Activated CD8-positive, alpha-beta T cell treated with anti-CD3 and anti-CD28 coated beads for 36 hours (primary cell): ENCODE data around the gene CABLES2. TPM values are rescaled to one million over a fixed set of nuclear protein-coding genes. Genes with fewer than 3 reads are reported as not detected.

Experiments used
- ATAC-seq: fragments of 200-7000 bp; cut with Tn5 transposase; one replicate; pipeline ENCODE4 v1.10.0; 2021; ENCODE audit warnings: mild to moderate bottlenecking, moderate library complexity
- CTCF ChIA-PET: fragments of 350-600 bp; sonication (Branson Sonifier 250); formaldehyde crosslinking; loops from one replicate; lab custom pipeline; 2021; ENCODE audit warnings: antibody characterized with exemption; lab: Charles Lee
- POLR2A ChIA-PET: fragments of 350-600 bp; sonication (Branson Sonifier 250); formaldehyde crosslinking; loops from one replicate; lab custom pipeline; 2021; ENCODE audit warnings: antibody characterized with exemption; lab: Charles Lee
- DNase-seq: peaks from one replicate; pipeline ENCODE4 v3.0.0-alpha.2; 2020
- H3K27ac Mint-ChIP-seq: one replicate; pipeline ENCODE4 v1.8.0; 2021; ENCODE audit warnings: mild to moderate bottlenecking, mixed read lengths
- H3K27me3 Mint-ChIP-seq: one replicate; pipeline ENCODE4 v1.8.0; 2021; ENCODE audit warnings: mixed read lengths
- H3K36me3 Mint-ChIP-seq: one replicate; pipeline ENCODE4 v1.8.0; 2021; ENCODE audit warnings: low read depth, mixed read lengths
- H3K4me1 Mint-ChIP-seq: one replicate; pipeline ENCODE4 v1.8.0; 2021; ENCODE audit warnings: low read depth, mixed read lengths
- H3K4me3 Mint-ChIP-seq: one replicate; pipeline ENCODE4 v1.8.0; 2021; ENCODE audit warnings: mild to moderate bottlenecking, moderate library complexity, mixed read lengths
- H3K9me3 Mint-ChIP-seq: one replicate; pipeline ENCODE4 v1.8.0; 2021; ENCODE audit warnings: mixed read lengths
- CTCF ChIP-seq: fragments of 200-600 bp; IDR thresholded peaks from one replicate; pipeline ENCODE4 v1.8.0; 2022; ENCODE audit warnings: antibody characterized with exemption, mild to moderate bottlenecking
- intact Hi-C: fragments of 100-400 bp; cut with micrococcal nuclease; formaldehyde crosslinking; loops from one replicate; pipeline ENCODE4 v1.10.0; 2022
- total RNA-seq, 2 experiments: library from RNA; stranded (reverse); gene quantifications; one replicate each; pipeline ENCODE4 v1.2.3, GENCODE V29; 2021

The CABLES2 gene
- total RNA-seq, 2 experiments from 2014 or later: 3.2 to 4.5 TPM

DNA sequence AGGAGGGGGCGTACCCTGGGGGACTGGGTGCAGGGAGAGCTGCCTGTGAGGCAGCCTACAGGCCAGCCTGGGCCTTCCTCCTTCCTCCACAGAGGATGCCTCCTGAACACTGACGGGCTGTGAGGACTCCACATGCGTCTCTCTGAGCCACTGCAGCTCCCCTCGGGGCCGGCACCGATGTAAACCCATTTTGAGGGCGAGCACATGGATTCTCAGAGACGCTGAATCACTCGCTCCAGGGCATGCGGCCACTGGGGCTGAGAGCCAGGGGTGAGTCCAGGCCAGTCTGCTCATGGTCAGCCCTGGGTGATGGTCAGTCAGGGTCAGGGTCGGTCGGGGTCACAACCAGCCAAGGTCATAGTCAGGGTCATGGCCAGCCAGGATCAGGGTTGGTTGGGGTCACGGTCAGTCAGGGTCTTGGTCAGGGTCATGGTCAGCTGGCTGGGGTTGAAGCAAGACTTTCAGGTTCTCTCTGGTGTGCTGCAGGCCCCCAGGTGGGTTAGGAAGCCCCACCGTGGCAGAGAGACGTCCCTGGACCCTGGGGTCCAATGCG is 35.0 kb upstream of the CABLES2 start:
- DNase-seq (no peak), ATAC-seq (no peak)
- H3K4me3 Mint-ChIP-seq: no peak overlapping the region
- no peak for TF ChIP-seq CTCF
- peaks cover 2% of the 10 kb centered on the region for H3K27me3 Mint-ChIP-seq
- no peak overlapping the region for H3K27ac Mint-ChIP-seq
- H3K36me3 Mint-ChIP-seq: no peaks in the 10 kb centered on the region
- intact Hi-C loops: no loop called here
- POLR2A ChIA-PET: interaction anchor here (0.6 to 0.9 kb wide), 2 partner anchors 13 to 160 kb away, joined by 3 read pairs; no protein-coding TSS in a partner anchor
- CTCF ChIA-PET: no interaction called here
- no peaks in the 10 kb centered on the region for H3K9me3 Mint-ChIP-seq
- H3K4me1 Mint-ChIP-seq: no peaks in the 10 kb centered on the region

DNA sequence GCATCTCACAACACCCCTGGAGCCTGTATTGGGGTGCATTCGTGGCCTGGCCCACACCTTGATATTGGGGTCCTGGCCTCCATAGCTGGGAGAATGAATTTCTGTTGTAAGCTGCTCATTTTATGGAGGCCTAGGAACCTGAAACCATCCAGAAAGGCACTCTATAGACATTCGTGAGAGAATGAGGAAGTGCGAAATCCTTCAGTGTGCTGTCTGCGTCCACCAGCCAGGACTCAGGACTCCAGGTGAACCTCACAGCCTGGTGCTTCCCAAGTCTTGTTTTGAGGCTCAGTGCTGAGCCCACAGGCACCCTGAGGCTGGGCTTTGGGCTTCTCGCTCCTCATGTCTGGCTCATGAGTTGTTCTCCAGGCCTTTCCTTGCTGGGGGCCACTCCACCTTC is 32.1 kb upstream of the CABLES2 start:
- Mint-ChIP-seq H3K36me3 (no peaks in the 10 kb centered on the region), H3K4me1 (no peaks in the 10 kb centered on the region), H3K27ac (no peak overlapping the region), H3K4me3 (no peak overlapping the region), H3K27me3 (peaks cover 12% of the 10 kb centered on the region), H3K9me3 (no peaks in the 10 kb centered on the region)
- no peak for TF ChIP-seq CTCF
- POLR2A ChIA-PET: no interaction called here
- DNase-seq (no peak), ATAC-seq (no peak)
- intact Hi-C loops: no loop called here
- CTCF ChIA-PET: no interaction called here

DNA sequence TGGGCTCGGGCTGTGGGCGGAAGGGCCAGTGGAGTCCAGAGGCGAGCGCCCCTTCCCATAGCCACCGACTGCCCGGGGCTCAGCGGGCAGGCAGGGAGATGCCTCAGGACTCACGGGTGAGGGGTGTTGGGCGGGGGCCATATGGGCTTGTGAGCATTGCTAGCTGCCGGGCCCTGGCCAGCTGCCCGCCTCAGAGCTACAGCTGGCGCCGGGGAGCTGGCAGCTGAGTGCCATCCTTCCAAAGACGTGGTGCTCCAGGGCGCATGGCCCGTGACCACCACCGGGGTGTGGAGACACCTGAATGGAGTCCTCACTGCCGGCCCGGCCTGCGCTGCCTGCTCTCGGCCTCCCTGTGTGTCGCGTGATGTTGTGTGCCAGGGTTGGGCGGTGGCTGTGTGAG is 30.8 kb upstream of the CABLES2 start:
- Mint-ChIP-seq H3K4me3 (no peak overlapping the region), H3K9me3 (no peaks in the 10 kb centered on the region), H3K27me3 (peaks cover 15% of the 10 kb centered on the region), H3K4me1 (no peaks in the 10 kb centered on the region), H3K36me3 (no peaks in the 10 kb centered on the region), H3K27ac (no peak overlapping the region)
- ChIA-PET CTCF (no interaction called here), POLR2A (no interaction called here)
- TF ChIP-seq CTCF: no peak
- DNase-seq: no peak
- no peak for ATAC-seq
- intact Hi-C loops: no loop called here

GRCh38 chr20:62437496-62437895 is 30.4 kb upstream of the CABLES2 start:
- CTCF ChIA-PET: no interaction called here
- no peaks in the 10 kb centered on the region for H3K36me3 Mint-ChIP-seq
- no peak for TF ChIP-seq CTCF

GRCh38 chr20:62436692-62437091 is 29.6 kb upstream of the CABLES2 start:
- Mint-ChIP-seq H3K4me1 (no peaks in the 10 kb centered on the region), H3K9me3 (no peaks in the 10 kb centered on the region), H3K4me3 (no peak overlapping the region), H3K36me3 (no peaks in the 10 kb centered on the region), H3K27ac (no peak overlapping the region), H3K27me3 (peaks cover 13% of the 10 kb centered on the region)
- DNase-seq (no peak), ATAC-seq (no peak)
- no peak for TF ChIP-seq CTCF
- CTCF ChIA-PET: no interaction called here
- POLR2A ChIA-PET: no interaction called here
- intact Hi-C loops: no loop called here

More at GRCh38 chr20:62437496-62437895, 30.4 kb upstream of the CABLES2 start:
- POLR2A ChIA-PET: no interaction called here
- no peak for DNase-seq
- H3K4me1 Mint-ChIP-seq: no peaks in the 10 kb centered on the region
- H3K9me3 Mint-ChIP-seq: no peaks in the 10 kb centered on the region
- no peak overlapping the region for H3K4me3 Mint-ChIP-seq
- no peak overlapping the region for H3K27ac Mint-ChIP-seq
- intact Hi-C loops: no loop called here
- peaks cover 13% of the 10 kb centered on the region for H3K27me3 Mint-ChIP-seq
- ATAC-seq: no peak
